Measurements from ENCODE around the gene HSD17B3. TPM values are rescaled to one million over a fixed set of nuclear protein-coding genes. Genes with fewer than 3 reads are reported as not detected.

Gene HSD17B3
- total and polyA plus RNA-seq, 2 of the 13 experiments (the other 11 are each of a cell fraction or from before 2014, with no cell fraction given), result 0.12 TPM; not detected in 1

- intact Hi-C loops (cut with micrococcal nuclease; ENCODE audit: unreplicated experiment) (no loop called here), in situ Hi-C loops (cut with HindIII; ENCODE audit: extremely low pct_ligation_motif_present, low pct_unique_long_range_greater_than_20kb) (no loop called here)
- ChIA-PET POLR2A (no interaction called here), CTCF (ENCODE audit: low intra/inter-chr PET ratio, low total read pairs) (no interaction called here)
- Histone ChIP-seq H3K36me3 (replicated peaks in 1 of 2; ENCODE audit: control insufficient read depth in 1 of 2, insufficient read depth in 2 of 2, low read length in 2 of 2) (no peaks in the 10 kb centered on the region), H3K27me3 (ENCODE audit: control insufficient read depth in 1 of 2, insufficient read depth in 2 of 2, low read length in 2 of 2) (peaks cover 0 to 21% of the 10 kb centered on the region in 2 experiments; a peak in 2 of 5 replicates), H3K4me1 (ENCODE audit: insufficient read depth, low read length) (no peaks in the 10 kb centered on the region), H2AFZ (ENCODE audit: low read length) (no peak overlapping the region), H3K4me2 (ENCODE audit: low read depth, low read length) (no peak overlapping the region), H4K20me1 (ENCODE audit: insufficient read depth, low read length) (no peaks in the 10 kb centered on the region), H3K9ac (ENCODE audit: insufficient read depth, low read depth, low read length) (no peak overlapping the region), H3K9me3 (ENCODE audit: low read length) (no peaks in the 10 kb centered on the region; the same call in 1 of the 2 replicates), H3K27ac (ENCODE audit: extremely low read length, insufficient read depth, low read length) (no peak overlapping the region), H3K79me2 (ENCODE audit: insufficient read depth, low read length) (no peaks in the 10 kb centered on the region), H3K4me3 (replicated peaks in 1 of 3; ENCODE audit: insufficient read depth in 1 of 3, low read depth in 2 of 3, low read length in 3 of 3) (no peak overlapping the region)
- 54% methylated on average over 3 of the region's 3 CpGs for WGBS (ENCODE audit: low lambda C conversion rate)
- FAIRE-seq (no peak), DNase-seq (ENCODE audit: low spot score) (no peak), ATAC-seq (no peak)
- TF ChIP-seq LCORL (IDR thresholded peaks at IDR 0.05) (no peak), LCORL (CRISPR knock-in tag; IDR thresholded peaks at IDR 0.05) (no peak), KLF15 (CRISPR knock-in tag; IDR thresholded peaks at IDR 0.05; ENCODE audit: borderline replicate concordance) (no peak), ZSCAN21 (CRISPR knock-in tag; IDR thresholded peaks at IDR 0.05; ENCODE audit: borderline replicate concordance) (no peak), KAT2B (IDR thresholded peaks at IDR 0.05; ENCODE audit: borderline replicate concordance, low read depth, low read length) (no peak), NR2C2 (CRISPR knock-in tag; IDR thresholded peaks at IDR 0.05; ENCODE audit: borderline replicate concordance) (no peak)
- BruUV-seq (replicated peaks), result no TSS peak
Observed at GRCh38 chr9:96195541-96195940, 106.4 kb downstream of the HSD17B3 start.

- DNase-seq (ENCODE audit: low spot score) (no peak), FAIRE-seq (no peak), ATAC-seq (no peak)
- Histone ChIP-seq H3K4me2 (ENCODE audit: low read depth, low read length) (no peak overlapping the region), H3K9me3 (ENCODE audit: low read length) (peaks cover 8% of the 10 kb centered on the region), H4K20me1 (ENCODE audit: insufficient read depth, low read length) (no peaks in the 10 kb centered on the region), H3K27me3 (ENCODE audit: control insufficient read depth in 1 of 2, insufficient read depth in 2 of 2, low read length in 2 of 2) (peaks cover 0 to 9% of the 10 kb centered on the region in 2 experiments; a peak in 1 of 5 replicates), H3K36me3 (replicated peaks in 1 of 2; ENCODE audit: control insufficient read depth in 1 of 2, insufficient read depth in 2 of 2, low read length in 2 of 2) (no peaks in the 10 kb centered on the region), H3K4me1 (ENCODE audit: insufficient read depth, low read length) (no peaks in the 10 kb centered on the region), H3K4me3 (replicated peaks in 1 of 3; ENCODE audit: insufficient read depth in 1 of 3, low read depth in 2 of 3, low read length in 3 of 3) (no peak overlapping the region), H3K27ac (ENCODE audit: extremely low read length, insufficient read depth, low read length) (no peak overlapping the region), H3K79me2 (ENCODE audit: insufficient read depth, low read length) (no peaks in the 10 kb centered on the region), H2AFZ (ENCODE audit: low read length) (no peak overlapping the region), H3K9ac (ENCODE audit: insufficient read depth, low read depth, low read length) (no peak overlapping the region)
- BruUV-seq (replicated peaks), result no TSS peak
- ChIA-PET CTCF (ENCODE audit: low intra/inter-chr PET ratio, low total read pairs) (no interaction called here), POLR2A (no interaction called here)
- intact Hi-C loops (cut with micrococcal nuclease; ENCODE audit: unreplicated experiment) (no loop called here), in situ Hi-C loops (cut with HindIII; ENCODE audit: extremely low pct_ligation_motif_present, low pct_unique_long_range_greater_than_20kb) (no loop called here)
- 13% methylated on average over 5 of the region's 5 CpGs for WGBS (ENCODE audit: low lambda C conversion rate)
- TF ChIP-seq ZNF383 (CRISPR knock-in tag; IDR thresholded peaks at IDR 0.05; ENCODE audit: borderline replicate concordance) (no peak), DRAP1 (CRISPR knock-in tag; IDR thresholded peaks at IDR 0.05) (no peak), RBM39 (IDR thresholded peaks at IDR 0.05; ENCODE audit: low read depth, low read length, poor library complexity, severe bottlenecking) (no peak), DNMT3B (CRISPR knock-in tag; conservative IDR thresholded peaks at IDR 0.05) (no peak), U2AF2 (IDR thresholded peaks at IDR 0.05; ENCODE audit: low read depth, low read length) (no peak), ZNF570 (CRISPR knock-in tag; IDR thresholded peaks at IDR 0.05; ENCODE audit: borderline replicate concordance) (no peak), U2AF1 (optimal IDR thresholded peaks at IDR 0.05; ENCODE audit: low read depth, low read length) (no peak), HNF1A (IDR thresholded peaks at IDR 0.05; ENCODE audit: low read depth) (no peak), HNF1A (CRISPR knock-in tag; IDR thresholded peaks at IDR 0.05; ENCODE audit: borderline replicate concordance) (no peak), ZFY (CRISPR knock-in tag; IDR thresholded peaks at IDR 0.05) (no peak)
Observed at GRCh38 chr9:96193236-96193755, 108.7 kb downstream of the HSD17B3 start.

All from HepG2 (cell line).